ENCODE measurements around the gene BMP6. TPM values are rescaled to one million over a fixed set of nuclear protein-coding genes. Genes with fewer than 3 reads are reported as not detected.

BMP6 gene
- total RNA-seq, 2 experiments from 2014 or later, result 0.38 to 1.1 TPM

DNA sequence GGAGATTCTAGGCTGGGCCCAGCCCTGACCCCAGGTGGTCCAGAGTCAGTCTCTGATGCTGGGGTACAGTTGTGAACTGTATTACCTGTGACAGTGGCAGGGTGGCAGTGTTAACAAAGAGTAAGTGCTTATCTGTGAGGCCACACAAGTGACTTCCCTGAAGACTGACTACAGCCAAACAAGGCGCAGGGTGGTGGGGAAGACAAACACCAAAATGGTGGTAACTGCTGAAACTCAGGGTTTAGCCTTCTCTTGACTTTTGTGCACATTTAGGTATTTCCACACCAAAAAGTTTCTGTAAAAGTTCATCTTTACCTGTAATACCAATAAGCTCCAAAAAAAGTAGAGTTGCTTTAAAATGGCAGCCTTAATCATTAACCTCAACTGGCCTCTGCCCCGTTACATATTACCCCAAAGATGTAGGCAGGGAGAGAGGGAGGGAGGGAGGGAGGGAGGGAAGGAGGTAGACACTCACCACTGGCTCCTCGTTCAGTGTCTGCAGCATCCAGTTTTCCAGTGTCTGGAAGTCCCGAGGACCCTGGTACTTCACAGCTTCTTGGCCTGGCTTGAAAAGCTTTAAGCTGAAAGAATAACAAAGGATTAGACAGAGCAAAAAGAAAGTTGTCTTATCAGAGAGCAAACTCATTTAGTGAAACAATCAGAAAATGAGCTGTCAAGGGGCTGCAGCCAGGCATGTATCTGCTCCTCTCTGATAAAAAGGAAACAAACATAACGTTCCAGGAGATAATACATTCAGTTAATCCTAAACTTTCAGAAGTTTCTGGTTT, 173.4 kb downstream of the BMP6 start:
- no peak overlapping the region for H3K4me3 ChIP-seq (ENCODE audit: low read depth, low read length, poor library complexity, severe bottlenecking)
- DNase-seq (ENCODE audit: low spot score), result peak; percentile 59
- TF ChIP-seq, protein P1, sequence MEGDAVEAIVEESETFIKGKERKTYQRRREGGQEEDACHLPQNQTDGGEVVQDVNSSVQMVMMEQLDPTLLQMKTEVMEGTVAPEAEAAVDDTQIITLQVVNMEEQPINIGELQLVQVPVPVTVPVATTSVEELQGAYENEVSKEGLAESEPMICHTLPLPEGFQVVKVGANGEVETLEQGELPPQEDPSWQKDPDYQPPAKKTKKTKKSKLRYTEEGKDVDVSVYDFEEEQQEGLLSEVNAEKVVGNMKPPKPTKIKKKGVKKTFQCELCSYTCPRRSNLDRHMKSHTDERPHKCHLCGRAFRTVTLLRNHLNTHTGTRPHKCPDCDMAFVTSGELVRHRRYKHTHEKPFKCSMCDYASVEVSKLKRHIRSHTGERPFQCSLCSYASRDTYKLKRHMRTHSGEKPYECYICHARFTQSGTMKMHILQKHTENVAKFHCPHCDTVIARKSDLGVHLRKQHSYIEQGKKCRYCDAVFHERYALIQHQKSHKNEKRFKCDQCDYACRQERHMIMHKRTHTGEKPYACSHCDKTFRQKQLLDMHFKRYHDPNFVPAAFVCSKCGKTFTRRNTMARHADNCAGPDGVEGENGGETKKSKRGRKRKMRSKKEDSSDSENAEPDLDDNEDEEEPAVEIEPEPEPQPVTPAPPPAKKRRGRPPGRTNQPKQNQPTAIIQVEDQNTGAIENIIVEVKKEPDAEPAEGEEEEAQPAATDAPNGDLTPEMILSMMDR (conservative IDR thresholded peaks at IDR 0.05; ENCODE audit: low read length), result peak; percentile 76
- no peak for TF ChIP-seq EZH2phosphoT487 (IDR thresholded peaks at IDR 0.05; ENCODE audit: borderline replicate concordance, low read depth, low read length)
- POLR2A ChIA-PET, result interaction anchor here (0.6 to 5.3 kb wide), 11 partner anchors 10 to 165 kb away, joined by 3 to 39 read pairs (median 5); partner anchors contain the start of gene BLOC1S5
- H3K4me2 ChIP-seq (ENCODE audit: low read length), result peak overlapping the region; percentile 58; the same call in 1 of the 2 replicates
- peak overlapping the region; percentile 78 for H3K27ac ChIP-seq (ENCODE audit: low read depth, low read length, poor library complexity, severe bottlenecking)
- peaks cover 100% of the 10 kb centered on the region for H3K36me3 ChIP-seq (ENCODE audit: insufficient read depth, low read length)
- CTCF ChIA-PET (ENCODE audit: unreplicated experiment), result interaction anchor here (0.6 to 1.5 kb wide), 3 partner anchors 11 to 176 kb away, joined by 3 to 5 read pairs (median 3); no protein-coding TSS in a partner anchor
- peaks cover 48% of the 10 kb centered on the region for H3K79me2 ChIP-seq (ENCODE audit: insufficient read depth, low read depth, low read length)
- no peaks in the 10 kb centered on the region for H3K9me2 ChIP-seq (ENCODE audit: insufficient read depth, low read length)
- no peak overlapping the region for H2AFZ ChIP-seq (ENCODE audit: low read length)
- intact Hi-C loops (cut with micrococcal nuclease; ENCODE audit: unreplicated experiment), result loop anchor here (1.0 to 5.0 kb wide), 3 partner anchors 93 to 174 kb away; partner anchors contain the start of gene BLOC1S5
- BruUV-seq (replicated peaks), result no TSS peak
- H3K4me1 ChIP-seq (ENCODE audit: insufficient read depth, low read length, poor library complexity, severe bottlenecking), result peaks cover 65% of the 10 kb centered on the region
- H4K20me1 ChIP-seq (ENCODE audit: insufficient read depth, low read length), result peaks cover 22% of the 10 kb centered on the region; the same call in 1 of the 2 replicates
- no peaks in the 10 kb centered on the region for H3K9me3 ChIP-seq (ENCODE audit: low read length)

DNA sequence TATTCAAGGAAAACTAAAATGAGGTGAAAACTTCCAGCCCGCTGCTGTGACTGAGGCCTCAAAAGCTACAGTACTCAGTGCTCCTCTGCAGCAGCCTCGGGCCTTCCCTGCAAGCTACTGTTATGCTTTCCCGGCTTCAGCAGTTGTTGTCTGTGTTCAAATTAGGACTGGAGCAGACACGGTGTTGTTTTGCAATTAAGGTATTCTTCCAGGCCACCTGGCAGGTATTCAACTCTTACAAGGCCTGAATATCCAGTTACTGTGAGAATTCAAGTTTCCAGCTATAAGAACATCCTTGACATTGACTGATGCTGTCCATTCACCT, 174.0 kb downstream of the BMP6 start:
- Histone ChIP-seq H3K27ac (ENCODE audit: low read depth, low read length, poor library complexity, severe bottlenecking) (peak overlapping the region; percentile 39), H3K4me2 (ENCODE audit: low read length) (peak overlapping the region; percentile 33; the same call in 1 of the 2 replicates), H3K9me3 (ENCODE audit: low read length) (no peaks in the 10 kb centered on the region), H3K9me2 (ENCODE audit: insufficient read depth, low read length) (no peaks in the 10 kb centered on the region), H3K4me1 (ENCODE audit: insufficient read depth, low read length, poor library complexity, severe bottlenecking) (peaks cover 66% of the 10 kb centered on the region), H3K36me3 (ENCODE audit: insufficient read depth, low read length) (peaks cover 100% of the 10 kb centered on the region), H4K20me1 (ENCODE audit: insufficient read depth, low read length) (peaks cover 22% of the 10 kb centered on the region; the same call in 1 of the 2 replicates), H3K79me2 (ENCODE audit: insufficient read depth, low read depth, low read length) (peaks cover 53% of the 10 kb centered on the region), H3K4me3 (ENCODE audit: low read depth, low read length, poor library complexity, severe bottlenecking) (no peak overlapping the region), H2AFZ (ENCODE audit: low read length) (no peak overlapping the region)
- BruUV-seq (replicated peaks), result no TSS peak
- ChIA-PET CTCF (ENCODE audit: unreplicated experiment) (interaction anchor here (0.6 to 1.5 kb wide), 3 partner anchors 10 to 176 kb away, joined by 3 to 5 read pairs (median 3); no protein-coding TSS in a partner anchor), POLR2A (interaction anchor here (0.5 to 5.3 kb wide), 11 partner anchors 9 to 196 kb away, joined by 3 to 39 read pairs (median 5); partner anchors contain the start of gene BLOC1S5)
- no peak for TF ChIP-seq EZH2phosphoT487 (IDR thresholded peaks at IDR 0.05; ENCODE audit: borderline replicate concordance, low read depth, low read length)
- TF ChIP-seq, protein P1 (conservative IDR thresholded peaks at IDR 0.05; ENCODE audit: low read length), result no peak
- intact Hi-C loops (cut with micrococcal nuclease; ENCODE audit: unreplicated experiment), result loop anchor here (1.0 to 5.0 kb wide), 3 partner anchors 92 to 175 kb away; partner anchors contain the start of gene BLOC1S5
- DNase-seq (ENCODE audit: low spot score), result no peak

Measured in OCI-LY7 (cell line).